Measurements from ENCODE around the gene EP400. TPM values are rescaled to one million over a fixed set of nuclear protein-coding genes. Genes with fewer than 3 reads are reported as not detected.

The EP400 gene
- total and polyA plus RNA-seq, 2 of the 8 experiments (the other 6 are each of a cell fraction or from before 2014, with no cell fraction given) = 13.1 to 69.7 TPM

GRCh38 chr12:132108211-132108832, 158.6 kb downstream of the EP400 start:
- Histone ChIP-seq H2AFZ (ENCODE audit: low read length) (no peak overlapping the region), H3K56ac (replicated peaks; ENCODE audit: insufficient read length, low read depth, low read length) (no peak overlapping the region), H3K4me2 (ENCODE audit: insufficient read depth in 1 of 2, low read depth in 2 of 2, low read length in 2 of 2) (no peak overlapping the region), H3K4me1 (replicated peaks in 1 of 4; ENCODE audit: control insufficient read depth in 3 of 4, insufficient read depth in 4 of 4, low read length in 3 of 4) (peaks cover 0 to 5% (median 3%) of the 10 kb centered on the region in 4 experiments; a peak in 4 of 7 replicates), H3K23me2 (ENCODE audit: low read depth, low read length) (no peaks in the 10 kb centered on the region), H3K18ac (ENCODE audit: extremely low read depth, low read length) (no peak overlapping the region), H2AK5ac (ENCODE audit: low read depth, low read length) (no peak overlapping the region), H4K5ac (ENCODE audit: insufficient read length, low read depth, low read length) (no peak overlapping the region), H4K8ac (ENCODE audit: extremely low read depth, insufficient read depth, low read length) (peak overlapping the region; percentile 23; the same call in 1 of the 2 replicates), H3K27me3 (replicated peaks in 1 of 4; ENCODE audit: control insufficient read depth in 3 of 4, extremely low read depth in 1 of 4, insufficient read depth in 3 of 4, low read length in 3 of 4) (no peaks in the 10 kb centered on the region), H3K14ac (ENCODE audit: insufficient read length) (no peak overlapping the region), H2BK120ac (replicated peaks; ENCODE audit: low read depth, low read length) (no peak overlapping the region), H3K9ac (replicated peaks in 1 of 4; ENCODE audit: extremely low read depth in 1 of 4, low read depth in 3 of 4, low read length in 3 of 4) (no peak overlapping the region), H3K36me3 (ENCODE audit: control insufficient read depth in 2 of 4, insufficient read depth in 4 of 4, low read length in 3 of 4) (peaks cover 2 to 13% (median 4%) of the 10 kb centered on the region in 4 experiments; a peak in 5 of 8 replicates), H3K27ac (ENCODE audit: low read depth, low read length) (no peak overlapping the region), H2BK5ac (ENCODE audit: low read depth, low read length) (no peak overlapping the region), H2BK15ac (ENCODE audit: low read length) (no peak overlapping the region), H3K4ac (replicated peaks; ENCODE audit: insufficient read length, low read depth, low read length) (no peak overlapping the region), H3K9me3 (ENCODE audit: insufficient read depth in 2 of 2, low read depth in 1 of 2, low read length in 1 of 2) (no peaks in the 10 kb centered on the region), H3K4me3 (ENCODE audit: extremely low read depth in 1 of 4, insufficient read depth in 2 of 4, low read depth in 3 of 4, low read length in 4 of 4) (no peak overlapping the region), H3K79me2 (ENCODE audit: control insufficient read depth in 1 of 2, insufficient read depth in 2 of 2, low read length in 2 of 2) (no peaks in the 10 kb centered on the region), H4K20me1 (replicated peaks in 1 of 2; ENCODE audit: control insufficient read depth in 1 of 2, insufficient read depth in 2 of 2, low read length in 2 of 2) (peaks cover 3 to 10% of the 10 kb centered on the region in 2 experiments), H3K23ac (ENCODE audit: insufficient read length) (no peak overlapping the region), H4K91ac (replicated peaks; ENCODE audit: insufficient read length, low read length) (no peak overlapping the region), H3K79me1 (ENCODE audit: low read depth, low read length) (no peaks in the 10 kb centered on the region), H2BK20ac (ENCODE audit: low read length) (no peak overlapping the region), H2BK12ac (ENCODE audit: low read depth, low read length) (no peak overlapping the region)
- FAIRE-seq (no peak), DNase-seq (ENCODE audit: low read depth in 1 of 2, low spot score in 2 of 2) (peak in 1 of 2 experiments; percentile 53)
- WGBS, 2 experiments (ENCODE audit: extremely low coverage in 1 of 2, insufficient coverage in 1 of 2, insufficient read length in 1 of 2, insufficient replicate concordance in 2 of 2, low coverage in 1 of 2, low lambda C conversion rate in 2 of 2, missing lambda C conversion rate in 1 of 2) = 76% methylated on average over 16 of the region's 16 CpGs; no CpG with 5 or more reads in 1 of the 2 experiments
- ChIA-PET CTCF (ENCODE audit: partially characterized antibody) (no interaction called here), POLR2A (ENCODE audit: partially characterized antibody) (interaction anchor here (0.9 kb wide), 1 partner anchor 13 kb away, joined by 3 read pairs; no protein-coding TSS in a partner anchor)
- TF ChIP-seq SIN3A (conservative IDR thresholded peaks at IDR 0.05 in 1 of 2, IDR thresholded peaks at IDR 0.05 in 1 of 2; ENCODE audit: low read depth in 1 of 2, low read length in 2 of 2) = no peak
- no peak for TF ChIP-seq FOSL1 (IDR thresholded peaks at IDR 0.05; ENCODE audit: insufficient read depth, low read depth, low read length)
- TF ChIP-seq CHD1 (IDR thresholded peaks at IDR 0.05; ENCODE audit: low read depth, low read length) = no peak
- no peak for TF ChIP-seq TAF7 (optimal IDR thresholded peaks at IDR 0.05; ENCODE audit: borderline replicate concordance, low read depth, low read length)
- no peak for TF ChIP-seq SP2 (IDR thresholded peaks at IDR 0.05; ENCODE audit: low read length)
- TF ChIP-seq KDM1A (IDR thresholded peaks at IDR 0.05; ENCODE audit: borderline replicate concordance, low read length) = no peak
- no peak for TF ChIP-seq SP4 (IDR thresholded peaks at IDR 0.05; ENCODE audit: low read length)
- no peak for TF ChIP-seq YY1 (IDR thresholded peaks at IDR 0.05; ENCODE audit: low read depth, low read length)
- TF ChIP-seq POLR2A (IDR thresholded peaks at IDR 0.05; ENCODE audit: control extremely low read depth in 1 of 2, low read depth in 2 of 2, low read length in 2 of 2) = no peak
- no peak for TF ChIP-seq CBX5 (IDR thresholded peaks at IDR 0.05; ENCODE audit: low read depth, low read length)
- TF ChIP-seq HDAC2 (IDR thresholded peaks at IDR 0.05; ENCODE audit: borderline replicate concordance in 1 of 2, low read depth in 2 of 2, low read length in 2 of 2) = no peak
- TF ChIP-seq E2F6 (IDR thresholded peaks at IDR 0.05) = no peak

All from H1 (cell line).